Sigmoid colon (tissue), 7 donors: ENCODE results near the gene SIRT3. TPM values are rescaled to one million over a fixed set of nuclear protein-coding genes. Genes with fewer than 3 reads are reported as not detected.
A peak's percentile ranks its signal among the peaks of the same experiment; 100 is the strongest.

Experiments
- DNase-seq: peaks from one replicate; pipeline ENCODE4 v3.0.0-alpha.2; 2019
- H3K27ac ChIP-seq, 4 donors: fragments of 200-600 bp; sonication (generic); one replicate each; pipeline ENCODE4 v1.5.1; 2016 to 2019; ENCODE audit warnings: mild to moderate bottlenecking in 1 of 4
- H3K27me3 ChIP-seq, 3 donors: fragments of 200-600 bp; sonication (generic); one replicate each; pipeline ENCODE4 v1.5.1; 2019; ENCODE audit warnings: mild to moderate bottlenecking in 1 of 3
- H3K36me3 ChIP-seq, 4 donors: fragments of 200-600 bp; sonication (generic); one replicate each; pipeline ENCODE4 v1.5.1; 2016 to 2019
- H3K4me1 ChIP-seq, 4 donors: fragments of 200-600 bp; sonication (generic); one replicate each; pipeline ENCODE4 v1.5.1; 2017 to 2019
- H3K4me3 ChIP-seq, 4 donors: fragments of 200-600 bp; sonication (generic); one replicate each; pipeline ENCODE4 v1.5.1; 2017 to 2019; ENCODE audit warnings: mild to moderate bottlenecking in 2 of 4, moderate library complexity in 1 of 4
- H3K9me3 ChIP-seq, 4 donors: fragments of 200-600 bp in 3 of 4; sonication (generic) in 3 of 4; one replicate each; pipeline versions ENCODE4 v1.5.1 to v1.6.1; 2013 to 2019
- EP300 ChIP-seq, 4 donors: sonication (generic); formaldehyde crosslinking; IDR thresholded peaks; one replicate each; pipeline ENCODE4 v1.6.1; 2017; ENCODE audit warnings: antibody characterized with exemption in 4 of 4
- POLR2A ChIP-seq, 2 donors: fragments of 450-650 bp; IDR thresholded peaks; one replicate each; pipeline ENCODE4 v1.6.1; 2016; ENCODE audit warnings: antibody characterized with exemption in 2 of 2, mild to moderate bottlenecking in 2 of 2, moderate library complexity in 2 of 2
- POLR2AphosphoS5 ChIP-seq, 4 donors: sonication (generic); formaldehyde crosslinking; IDR thresholded peaks; one replicate each; pipeline ENCODE4 v1.6.1; 2017; ENCODE audit warnings: antibody characterized with exemption in 4 of 4
- WGBS, 2 donors: extraction: QIAGEN DNeasy Blood & Tissue Kit; methylation state at CpG; one replicate each; pipeline ENCODE4 v1.1.7; 2013; 5-methylcytosine and 5-hydroxymethylcytosine counted together
- intact Hi-C: fragments of 100-400 bp; cut with DNase I; formaldehyde crosslinking; loops from one replicate; pipeline ENCODE4 v1.15.1; 2023
- polyA plus RNA-seq, 3 donors: library from polyadenylated mRNA; stranded (reverse); fragments of 200-250 nt; gene quantifications; one replicate each; pipeline ENCODE4 v1.2.3, GENCODE V29; 2013
- total RNA-seq, 4 donors: library from RNA; depleted of rRNA; stranded (reverse); fragments of >200 nt; gene quantifications; one replicate each; pipeline ENCODE4 v1.1.0, GENCODE V29; 2016
- TF ChIP-seq, protein P1 (sequence below), 4 experiments: fragments of 450-650 bp in 3 of 4; fragments of 200-600 bp in 1 of 4; IDR thresholded peaks; one replicate each; pipeline ENCODE4 v1.5.1; 2016 to 2019; ENCODE audit warnings: antibody characterized with exemption in 4 of 4, mild to moderate bottlenecking in 3 of 4, moderate library complexity in 2 of 4
- donor health status: healthy with polysubstance abuse.
- donor health status: Bipolar disorder and iron deficiency.
- donor health status: healthy.

The SIRT3 gene
- total and polyA plus RNA-seq, 7 donors = 6.4 to 21.0 (median 12.2) TPM

DNA sequence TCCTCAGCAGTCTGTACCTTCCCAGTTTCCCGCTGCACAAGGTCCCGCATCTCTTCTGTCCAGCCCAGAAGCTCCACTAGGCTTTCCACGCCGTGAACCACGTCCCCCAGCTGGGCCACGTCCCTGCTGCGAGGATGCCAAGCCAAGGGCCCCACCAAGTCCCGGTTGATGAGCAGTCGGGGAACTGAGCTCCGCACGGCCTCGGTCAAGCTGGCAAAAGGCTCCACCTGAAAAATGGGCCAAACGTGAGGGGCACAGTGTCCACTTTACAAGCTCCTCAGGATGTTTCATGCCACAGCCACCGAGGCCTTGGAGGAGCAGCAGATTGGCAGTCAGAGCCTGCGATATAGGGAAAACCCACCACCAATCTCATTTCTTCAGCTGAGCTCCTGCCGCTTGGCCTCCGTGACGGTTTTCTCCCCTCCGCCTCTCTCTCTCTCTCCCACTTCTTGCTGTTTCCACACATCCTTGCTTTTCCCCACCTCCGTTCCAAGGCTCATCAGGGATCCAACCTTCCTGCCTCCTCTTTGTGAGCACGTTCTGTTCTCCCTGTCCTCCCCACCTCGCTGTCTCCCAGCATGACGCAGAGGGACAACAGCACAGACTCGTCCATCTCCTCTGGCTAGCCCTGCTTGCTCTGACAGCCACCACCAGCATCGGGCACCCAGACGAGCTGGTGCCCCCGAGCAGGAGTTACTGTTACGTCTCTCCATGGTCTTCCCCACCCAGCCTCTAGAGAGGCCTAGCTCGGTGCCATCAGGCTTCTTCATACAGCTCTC, 17.1 kb downstream of the SIRT3 start:
- intact Hi-C loops = no loop called here

DNA sequence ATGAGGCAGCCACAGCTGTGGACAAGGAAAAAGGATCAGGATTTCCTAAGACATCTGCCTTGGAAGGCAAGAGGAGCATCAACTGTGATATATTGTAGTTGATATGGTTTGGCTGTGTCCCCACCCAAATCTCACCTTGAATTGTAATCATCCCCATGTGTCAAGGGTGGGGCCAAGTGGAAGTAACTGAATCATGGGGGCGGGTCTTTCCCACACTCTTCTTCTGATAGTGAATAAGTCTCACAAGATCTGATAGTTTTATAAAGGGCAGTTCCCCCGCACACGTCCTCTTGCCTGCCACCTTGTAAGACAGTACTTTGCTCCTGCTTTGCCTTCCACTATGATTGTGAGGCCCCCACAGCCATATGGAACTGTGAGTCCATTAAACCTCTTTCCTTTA, 18.4 kb downstream of the SIRT3 start:
- TF ChIP-seq EP300 (IDR thresholded peaks at IDR 0.05) (no peak), POLR2AphosphoS5 (IDR thresholded peaks at IDR 0.05) (no peak), POLR2A (IDR thresholded peaks at IDR 0.05) (no peak)
- TF ChIP-seq, protein P1, sequence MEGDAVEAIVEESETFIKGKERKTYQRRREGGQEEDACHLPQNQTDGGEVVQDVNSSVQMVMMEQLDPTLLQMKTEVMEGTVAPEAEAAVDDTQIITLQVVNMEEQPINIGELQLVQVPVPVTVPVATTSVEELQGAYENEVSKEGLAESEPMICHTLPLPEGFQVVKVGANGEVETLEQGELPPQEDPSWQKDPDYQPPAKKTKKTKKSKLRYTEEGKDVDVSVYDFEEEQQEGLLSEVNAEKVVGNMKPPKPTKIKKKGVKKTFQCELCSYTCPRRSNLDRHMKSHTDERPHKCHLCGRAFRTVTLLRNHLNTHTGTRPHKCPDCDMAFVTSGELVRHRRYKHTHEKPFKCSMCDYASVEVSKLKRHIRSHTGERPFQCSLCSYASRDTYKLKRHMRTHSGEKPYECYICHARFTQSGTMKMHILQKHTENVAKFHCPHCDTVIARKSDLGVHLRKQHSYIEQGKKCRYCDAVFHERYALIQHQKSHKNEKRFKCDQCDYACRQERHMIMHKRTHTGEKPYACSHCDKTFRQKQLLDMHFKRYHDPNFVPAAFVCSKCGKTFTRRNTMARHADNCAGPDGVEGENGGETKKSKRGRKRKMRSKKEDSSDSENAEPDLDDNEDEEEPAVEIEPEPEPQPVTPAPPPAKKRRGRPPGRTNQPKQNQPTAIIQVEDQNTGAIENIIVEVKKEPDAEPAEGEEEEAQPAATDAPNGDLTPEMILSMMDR (IDR thresholded peaks at IDR 0.05) = no peak
- no peak overlapping the region for H3K4me3 ChIP-seq
- WGBS, 2 donors = 82 to 97% methylated on average over 3 of the region's 3 CpGs
- no peaks in the 10 kb centered on the region for H3K27me3 ChIP-seq
- intact Hi-C loops = no loop called here
- H3K4me1 ChIP-seq = no peaks in the 10 kb centered on the region
- no peaks in the 10 kb centered on the region for H3K9me3 ChIP-seq
- H3K27ac ChIP-seq = no peak overlapping the region
- peaks cover 21 to 64% (median 34%) of the 10 kb centered on the region in 4 donors for H3K36me3 ChIP-seq
- DNase-seq = peak; percentile 20

More for the DNA sequence above, 17.1 kb downstream of the SIRT3 start:
- Histone ChIP-seq H3K36me3 (peaks cover 13 to 51% (median 22%) of the 10 kb centered on the region in 4 donors), H3K4me1 (no peaks in the 10 kb centered on the region), H3K27ac (no peak overlapping the region), H3K27me3 (no peaks in the 10 kb centered on the region), H3K4me3 (no peak overlapping the region), H3K9me3 (no peaks in the 10 kb centered on the region)
- 92 to 95% methylated on average over 29 of the region's 29 CpGs for WGBS, 2 donors
- DNase-seq = peak; percentile 54
- no peak for TF ChIP-seq POLR2A (IDR thresholded peaks at IDR 0.05)
- TF ChIP-seq EP300 (IDR thresholded peaks at IDR 0.05) = no peak
- TF ChIP-seq, protein P1 (IDR thresholded peaks at IDR 0.05) = no peak
- no peak for TF ChIP-seq POLR2AphosphoS5 (IDR thresholded peaks at IDR 0.05)

DNA sequence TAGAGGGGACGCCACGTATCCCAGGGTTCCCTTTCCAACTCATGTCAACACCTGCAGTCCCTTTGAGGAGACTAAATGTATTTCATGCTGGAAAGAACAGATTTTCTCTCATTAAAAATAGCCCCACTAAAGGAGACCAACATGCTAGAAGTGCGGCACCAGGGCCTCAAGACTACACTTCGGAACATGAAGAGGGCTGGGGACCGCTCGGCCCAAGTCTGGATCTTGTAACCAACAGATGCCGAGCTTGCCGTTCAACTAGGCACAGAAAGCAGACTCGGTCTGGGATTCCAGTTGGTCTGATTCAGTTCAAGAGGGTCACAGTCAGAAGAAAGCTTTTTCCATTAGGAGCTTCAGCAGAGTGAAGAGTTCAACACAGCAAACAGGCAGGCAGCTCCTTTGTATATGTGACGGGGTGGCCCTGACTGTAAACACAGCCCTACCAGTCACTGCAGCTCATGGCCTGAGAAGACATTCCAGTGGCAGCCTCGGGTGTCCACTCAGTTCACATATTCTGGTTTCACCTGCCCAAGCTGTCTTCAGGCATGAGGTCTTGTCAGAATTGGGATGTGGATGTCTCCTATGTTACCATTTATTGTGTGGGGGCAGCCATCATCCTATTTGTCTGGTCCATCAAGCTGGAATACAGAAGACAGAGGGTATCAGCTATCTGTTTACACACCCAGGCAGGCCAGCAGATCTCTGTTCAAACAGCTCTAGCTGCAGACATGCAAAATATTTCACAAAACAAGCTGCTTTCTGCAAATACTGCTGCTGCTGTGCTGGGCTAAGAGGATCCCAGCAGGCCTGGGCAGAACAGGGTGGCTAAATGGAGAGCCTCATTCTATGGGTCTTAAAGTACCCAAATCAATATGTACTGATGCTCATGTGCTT, 19.8 kb downstream of the SIRT3 start:
- H3K9me3 ChIP-seq = no peaks in the 10 kb centered on the region
- no peaks in the 10 kb centered on the region for H3K27me3 ChIP-seq
- peak; percentile 46 for DNase-seq
- H3K27ac ChIP-seq = no peak overlapping the region
- WGBS, 2 donors = 91% methylated on average over 11 of the region's 11 CpGs
- no peak for TF ChIP-seq POLR2AphosphoS5 (IDR thresholded peaks at IDR 0.05)
- TF ChIP-seq EP300 (IDR thresholded peaks at IDR 0.05) = no peak
- TF ChIP-seq POLR2A (IDR thresholded peaks at IDR 0.05) = no peak
- TF ChIP-seq, protein P1 (IDR thresholded peaks at IDR 0.05) = no peak
- peaks cover 0 to under 1% (median under 1%) of the 10 kb centered on the region in 4 donors for H3K4me1 ChIP-seq
- H3K4me3 ChIP-seq = no peak overlapping the region
- H3K36me3 ChIP-seq = peaks cover 32 to 67% (median 44%) of the 10 kb centered on the region in 4 donors
- intact Hi-C loops = no loop called here

DNA sequence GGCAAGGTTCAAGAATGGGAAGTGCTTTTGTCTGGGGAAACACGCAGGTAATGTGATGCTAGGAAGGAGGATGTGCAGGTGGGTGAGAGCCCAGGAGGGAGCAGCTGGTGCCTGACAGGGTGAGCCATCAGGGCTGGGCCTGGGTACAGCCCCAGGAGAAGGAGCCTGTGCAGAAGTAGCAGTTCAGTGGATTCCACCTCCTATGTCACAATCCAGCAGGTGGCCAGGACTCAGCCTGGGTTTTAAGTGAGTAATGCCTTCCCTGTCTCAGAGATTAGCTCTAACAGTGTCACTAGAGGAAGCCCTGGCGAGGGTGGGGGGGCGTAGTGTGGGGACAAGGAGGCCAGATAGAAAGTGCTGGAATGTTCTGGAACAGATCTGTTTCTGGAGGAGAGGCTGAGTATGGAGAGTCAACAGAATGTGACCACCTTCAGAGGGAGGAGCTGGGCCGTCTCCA, 20.5 kb downstream of the SIRT3 start:
- H3K36me3 ChIP-seq = peaks cover 32 to 71% (median 48%) of the 10 kb centered on the region in 4 donors
- TF ChIP-seq EP300 (IDR thresholded peaks at IDR 0.05) = no peak
- TF ChIP-seq, protein P1 (IDR thresholded peaks at IDR 0.05) = no peak
- TF ChIP-seq POLR2AphosphoS5 (IDR thresholded peaks at IDR 0.05) = no peak
- TF ChIP-seq POLR2A (IDR thresholded peaks at IDR 0.05) = no peak
- no peaks in the 10 kb centered on the region for H3K27me3 ChIP-seq
- WGBS, 2 donors = 73 to 80% methylated on average over 4 of the region's 4 CpGs
- intact Hi-C loops = no loop called here
- DNase-seq = peak; percentile 34
- peaks cover 0 to 8% (median 7%) of the 10 kb centered on the region in 4 donors for H3K4me1 ChIP-seq
- no peak overlapping the region for H3K4me3 ChIP-seq
- no peaks in the 10 kb centered on the region for H3K9me3 ChIP-seq
- H3K27ac ChIP-seq = no peak overlapping the region
